Hepatocyte (in vitro differentiated cells): ENCODE measurements around the gene TCERG1. TPM values are rescaled to one million over a fixed set of nuclear protein-coding genes. Genes with fewer than 3 reads are reported as not detected.

ENCODE experiments used
- DNase-seq: peaks from one replicate; pipeline ENCODE4 v3.0.0-alpha.2; 2016; ENCODE audit warnings: low spot score
- H2AFZ ChIP-seq: fragments of 200-600 bp; sonication (generic); 2 replicates; pipeline ENCODE4 v1.6.0; 2016; ENCODE audit warnings: antibody characterized with exemption, mild to moderate bottlenecking
- H3K27ac ChIP-seq: fragments of 200-600 bp; sonication (generic); 2 replicates; pipeline ENCODE4 v1.5.1; 2016; ENCODE audit warnings: mild to moderate bottlenecking
- H3K27me3 ChIP-seq: fragments of 200-600 bp; sonication (generic); 2 replicates; pipeline ENCODE4 v1.6.1; 2016
- H3K36me3 ChIP-seq: fragments of 200-600 bp; sonication (generic); replicated peaks from 2 replicates; pipeline ENCODE4 v1.5.1; 2016; ENCODE audit warnings: low read depth; ENCODE audit not compliant: insufficient read depth
- H3K4me1 ChIP-seq: fragments of 200-600 bp; sonication (generic); 2 replicates; pipeline ENCODE4 v1.5.1; 2016; ENCODE audit warnings: mild to moderate bottlenecking, moderate library complexity; ENCODE audit not compliant: insufficient read depth
- H3K4me2 ChIP-seq: fragments of 200-600 bp; sonication (generic); 2 replicates; pipeline ENCODE4 v1.6.0; 2016
- H3K4me3 ChIP-seq: fragments of 200-600 bp; sonication (generic); 2 replicates; pipeline ENCODE4 v1.5.1; 2016; ENCODE audit warnings: mild to moderate bottlenecking
- H3K79me2 ChIP-seq: fragments of 200-600 bp; sonication (generic); 2 replicates; pipeline ENCODE4 v1.6.0; 2017; ENCODE audit warnings: mild to moderate bottlenecking
- H3K9me2 ChIP-seq: fragments of 200-600 bp; sonication (generic); replicated peaks from 2 replicates; pipeline ENCODE4 v1.6.0; 2017; ENCODE audit warnings: mild to moderate bottlenecking; ENCODE audit not compliant: insufficient read depth
- H3K9me3 ChIP-seq: fragments of 200-600 bp; sonication (generic); 2 replicates; pipeline ENCODE4 v1.5.1; 2016; ENCODE audit warnings: low read depth, mild to moderate bottlenecking
- H4K20me1 ChIP-seq: fragments of 200-600 bp; sonication (generic); 2 replicates; pipeline ENCODE4 v1.6.0; 2016; ENCODE audit warnings: mild to moderate bottlenecking; ENCODE audit not compliant: insufficient read depth, poor library complexity, severe bottlenecking
- CTCF ChIP-seq: fragments of 200-600 bp; sonication (generic); IDR thresholded peaks from 2 replicates; pipeline ENCODE4 v1.5.1; 2016; ENCODE audit warnings: antibody characterized with exemption, mild to moderate bottlenecking; ENCODE audit not compliant: poor library complexity
- EZH2 ChIP-seq: fragments of 200-600 bp; sonication (generic); IDR thresholded peaks from 2 replicates; pipeline ENCODE4 v1.6.1; 2016; ENCODE audit warnings: antibody characterized with exemption, mild to moderate bottlenecking, borderline replicate concordance
- EZH2phosphoT487 ChIP-seq: fragments of 200-600 bp; sonication (generic); IDR thresholded peaks from one replicate; pipeline ENCODE4 v1.6.1; 2018; ENCODE audit warnings: antibody characterized with exemption, mild to moderate bottlenecking, low read depth, moderate library complexity; ENCODE audit not compliant: unreplicated experiment, severe bottlenecking
- WGBS: methylation state at CpG from one replicate; pipeline ENCODE4 v1.1.6; 2016; ENCODE audit warnings: low lambda C conversion rate; ENCODE audit errors: missing lambda C conversion rate; 5-methylcytosine and 5-hydroxymethylcytosine counted together
- polyA plus RNA-seq: library from polyadenylated mRNA; unstranded; fragments of >200 nt; fragmentation: Nextera tagmentation; extraction: Ambion mirVana; gene quantifications from 2 replicates; pipeline ENCODE4 v1.2.1, GENCODE V29; 2016
- total RNA-seq: library from RNA; depleted of rRNA; stranded (reverse); fragments of >200 nt; gene quantifications from 2 replicates; pipeline ENCODE4 v1.2.3, GENCODE V29; 2014

The TCERG1 gene
- total and polyA plus RNA-seq, 2 experiments from 2014 or later: 49.3 to 68.1 TPM

GRCh38 chr5:146410272-146410671, 36.9 kb upstream of the TCERG1 start:
- H3K9me2 ChIP-seq: no peaks in the 10 kb centered on the region
- H3K27ac ChIP-seq: no peak overlapping the region
- no peaks in the 10 kb centered on the region for H3K79me2 ChIP-seq
- no peaks in the 10 kb centered on the region for H4K20me1 ChIP-seq
- no peak overlapping the region for H2AFZ ChIP-seq
- no peak overlapping the region for H3K4me2 ChIP-seq
- no peaks in the 10 kb centered on the region for H3K9me3 ChIP-seq
- peaks cover 7% of the 10 kb centered on the region for H3K27me3 ChIP-seq
- no peak for TF ChIP-seq EZH2phosphoT487
- no peak for TF ChIP-seq CTCF
- no peak for TF ChIP-seq EZH2
- H3K4me1 ChIP-seq: no peaks in the 10 kb centered on the region
- no peak overlapping the region for H3K4me3 ChIP-seq
- no peak for DNase-seq
- no peaks in the 10 kb centered on the region for H3K36me3 ChIP-seq
- 96% methylated on average over 2 of the region's 2 CpGs for WGBS

DNA sequence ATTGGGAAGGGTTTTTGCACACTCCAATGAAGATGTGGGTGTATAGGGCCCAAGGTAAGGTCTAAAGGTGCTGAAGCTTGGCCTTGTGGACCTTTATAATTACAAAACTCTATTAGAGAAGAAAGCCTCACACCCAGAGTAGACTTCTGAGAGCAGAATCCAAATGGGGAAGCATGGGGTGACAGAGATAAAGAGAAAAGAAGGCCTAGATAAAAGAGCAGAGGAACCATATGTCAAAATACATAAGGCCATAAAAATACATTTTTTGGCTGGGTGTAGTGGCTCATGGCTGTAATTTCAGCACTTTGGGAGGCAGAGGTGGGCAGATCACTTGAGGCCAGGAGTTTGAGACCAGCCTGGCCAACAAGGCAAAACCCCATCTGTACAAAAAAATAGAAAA, 27.4 kb upstream of the TCERG1 start:
- Histone ChIP-seq H3K27ac (no peak overlapping the region), H2AFZ (no peak overlapping the region), H3K9me2 (no peaks in the 10 kb centered on the region), H3K4me1 (no peaks in the 10 kb centered on the region), H4K20me1 (no peaks in the 10 kb centered on the region), H3K4me2 (no peak overlapping the region), H3K4me3 (no peak overlapping the region), H3K36me3 (no peaks in the 10 kb centered on the region), H3K27me3 (peaks cover 6% of the 10 kb centered on the region), H3K9me3 (no peaks in the 10 kb centered on the region), H3K79me2 (no peaks in the 10 kb centered on the region)
- DNase-seq: no peak
- no peak for TF ChIP-seq EZH2
- TF ChIP-seq EZH2phosphoT487: no peak
- TF ChIP-seq CTCF: no peak

DNA sequence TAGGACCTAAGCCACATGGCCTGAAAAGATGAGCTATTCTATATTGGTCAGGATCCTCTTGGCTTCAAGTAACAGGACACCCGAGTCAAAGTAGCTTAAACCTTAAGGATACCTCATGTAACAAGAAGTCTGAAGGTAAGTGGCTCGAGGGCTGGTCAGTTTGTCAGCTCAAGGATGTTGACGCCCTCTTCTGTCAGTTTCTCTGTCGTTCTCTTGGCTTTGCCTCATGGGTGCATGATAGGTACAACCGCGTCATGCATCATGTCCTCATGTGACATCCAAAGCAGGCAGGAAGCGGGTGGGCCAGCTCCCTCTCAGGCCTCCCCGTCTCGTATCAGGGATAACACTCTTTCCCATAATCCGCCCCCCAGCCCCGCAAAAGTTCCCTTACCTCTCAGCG, 22.1 kb upstream of the TCERG1 start:
- WGBS: 76% methylated on average over 12 of the region's 12 CpGs
- Histone ChIP-seq H3K27me3 (peaks cover 6% of the 10 kb centered on the region), H3K9me2 (no peaks in the 10 kb centered on the region), H3K4me1 (no peaks in the 10 kb centered on the region), H3K9me3 (no peaks in the 10 kb centered on the region), H3K4me3 (no peak overlapping the region), H3K79me2 (no peaks in the 10 kb centered on the region), H4K20me1 (no peaks in the 10 kb centered on the region), H3K27ac (no peak overlapping the region), H3K4me2 (no peak overlapping the region), H3K36me3 (no peaks in the 10 kb centered on the region), H2AFZ (no peak overlapping the region)
- DNase-seq: no peak
- no peak for TF ChIP-seq EZH2
- no peak for TF ChIP-seq EZH2phosphoT487

DNA sequence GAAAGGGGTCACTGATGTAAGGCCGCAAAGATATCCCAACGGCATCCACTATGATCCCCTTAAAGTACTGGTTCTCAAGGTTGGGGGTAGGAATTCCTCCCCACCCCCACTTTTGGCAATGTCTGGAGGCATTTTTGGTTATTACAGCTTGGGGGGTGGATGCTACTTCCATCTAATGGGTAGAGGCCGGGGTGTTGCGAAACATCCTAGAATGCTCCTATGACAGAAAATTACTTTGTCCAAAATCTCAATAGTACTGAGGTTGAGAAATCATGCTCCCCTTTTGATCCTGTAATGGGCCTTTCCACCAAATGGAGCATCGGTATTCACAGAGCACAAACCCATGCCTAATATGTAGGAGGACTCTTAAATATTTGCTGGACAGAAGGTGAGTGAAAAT, 20.8 kb upstream of the TCERG1 start:
- WGBS: 86% methylated on average over 5 of the region's 5 CpGs
- no peak for DNase-seq
- H3K4me2 ChIP-seq: no peak overlapping the region
- H3K36me3 ChIP-seq: no peaks in the 10 kb centered on the region
- no peaks in the 10 kb centered on the region for H3K9me3 ChIP-seq
- H3K27ac ChIP-seq: no peak overlapping the region
- no peak overlapping the region for H3K4me3 ChIP-seq
- no peaks in the 10 kb centered on the region for H4K20me1 ChIP-seq
- H3K9me2 ChIP-seq: no peaks in the 10 kb centered on the region
- H2AFZ ChIP-seq: no peak overlapping the region
- H3K27me3 ChIP-seq: peaks cover 3% of the 10 kb centered on the region
- no peaks in the 10 kb centered on the region for H3K79me2 ChIP-seq
- no peaks in the 10 kb centered on the region for H3K4me1 ChIP-seq
- TF ChIP-seq CTCF: no peak
- no peak for TF ChIP-seq EZH2phosphoT487
- no peak for TF ChIP-seq EZH2
